Erythroblast (primary cell): Measurements from ENCODE around the gene LMF2.

Experiments
- GATA1 ChIP-seq: IDR thresholded peaks from 2 replicates; pipeline ENCODE4 v1.6.1; 2011; ENCODE audit warnings: low read depth, mild to moderate bottlenecking, control low read depth, low read length, moderate library complexity
- POLR2A ChIP-seq: IDR thresholded peaks from 2 replicates; pipeline ENCODE4 v1.6.1; 2011; ENCODE audit warnings: mild to moderate bottlenecking, low read length

DNA sequence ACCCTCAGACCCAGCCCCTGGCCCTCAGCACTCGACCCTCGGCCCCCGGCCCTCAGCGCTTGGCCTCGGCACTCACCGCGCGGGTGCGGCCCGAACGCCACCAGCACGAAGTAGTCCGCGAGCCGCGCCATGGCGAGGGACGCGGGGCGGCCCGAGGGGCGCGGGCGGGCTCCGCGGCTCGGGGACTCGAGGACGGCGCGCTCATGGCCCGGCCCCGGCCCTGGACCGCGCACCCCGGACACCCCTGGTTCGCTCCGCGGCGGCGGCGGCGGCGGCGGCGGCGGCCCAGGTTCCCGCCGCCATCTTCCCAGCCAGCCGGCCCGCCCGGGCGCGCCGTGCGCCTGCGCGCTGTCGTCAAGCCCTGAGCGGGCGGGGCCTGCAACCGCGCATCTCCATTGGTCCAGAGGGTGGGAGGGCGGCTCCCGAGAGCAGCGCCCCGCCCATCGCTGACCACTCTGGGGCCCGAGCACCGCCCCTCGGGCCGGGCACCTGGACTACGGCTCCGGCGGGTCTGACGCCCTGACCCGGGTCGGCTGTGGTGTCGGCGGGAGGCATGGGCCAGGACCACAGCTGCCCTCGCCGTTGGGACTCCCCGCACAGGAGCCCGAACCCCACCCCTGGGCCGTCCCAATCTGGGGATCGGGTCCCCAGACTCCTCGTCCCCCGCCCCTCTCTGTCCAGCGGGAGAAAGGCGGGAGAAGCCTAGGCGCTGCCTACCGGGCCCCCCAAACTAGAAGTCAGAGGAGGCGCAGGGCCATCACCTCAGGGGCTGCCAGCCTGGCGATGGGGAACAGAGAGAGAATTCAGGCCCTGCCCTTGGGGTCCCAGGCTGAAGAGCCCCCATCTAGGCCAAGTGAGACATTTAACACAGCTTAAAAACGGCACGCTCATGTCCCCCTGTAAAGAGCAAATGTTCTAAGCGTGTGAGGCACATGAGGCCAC is 32.5 kb downstream of the LMF2 start, which contains the start of gene SBF1:
- peak; percentile 38 for TF ChIP-seq POLR2A
- TF ChIP-seq GATA1: no peak
